GM08714 (cell line): ENCODE measurements around the gene NDFIP1.
"Not testable (repeated sequence)": the region's sequence is repeated elsewhere in the genome, so short reads cannot be mapped to it uniquely, and the experiment has no call there.

Experiments used
- H3K4me3 ChIP-seq: fragments of 200-500 bp; sonication (Bioruptor generic); 2 replicates; pipeline ENCODE4 v1.5.1; 2014; ENCODE audit warnings: mild to moderate bottlenecking, low read length, inconsistent platforms
- ZNF274 ChIP-seq: IDR thresholded peaks from 2 replicates; pipeline ENCODE4 v1.6.1; 2012; ENCODE audit warnings: mild to moderate bottlenecking, low read depth, low read length

NDFIP1 gene

DNA sequence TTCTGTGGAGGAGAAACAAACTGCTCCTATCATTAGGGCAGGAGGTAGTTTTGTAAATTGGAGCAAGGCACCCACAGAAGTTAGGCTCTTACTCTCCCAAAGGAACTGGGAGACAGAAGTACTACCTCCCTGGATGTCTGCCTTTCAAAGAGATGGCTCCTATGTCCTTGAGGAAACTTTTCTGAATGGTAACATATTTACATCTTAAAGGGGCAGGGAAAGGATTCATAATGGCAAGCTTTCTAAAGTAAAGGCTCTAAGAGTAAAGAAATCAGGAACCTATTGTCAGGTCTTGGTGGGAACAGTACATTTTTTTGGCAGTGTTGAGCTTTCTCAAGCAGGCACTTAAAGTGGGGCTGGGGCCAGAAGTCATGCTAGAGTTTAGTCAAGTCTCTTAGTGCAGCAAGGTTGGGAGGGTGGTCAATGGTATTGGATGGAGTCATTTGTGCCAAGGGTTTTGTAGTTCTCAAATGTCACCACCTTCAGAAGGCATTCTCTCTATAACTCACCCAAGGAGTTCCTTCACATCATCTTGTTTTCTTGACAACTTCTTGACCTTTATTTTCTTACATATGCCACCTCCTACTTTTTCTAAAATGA lies 26.3 kb upstream of the NDFIP1 start:
- no peak overlapping the region for H3K4me3 ChIP-seq
- no peak for TF ChIP-seq ZNF274

DNA sequence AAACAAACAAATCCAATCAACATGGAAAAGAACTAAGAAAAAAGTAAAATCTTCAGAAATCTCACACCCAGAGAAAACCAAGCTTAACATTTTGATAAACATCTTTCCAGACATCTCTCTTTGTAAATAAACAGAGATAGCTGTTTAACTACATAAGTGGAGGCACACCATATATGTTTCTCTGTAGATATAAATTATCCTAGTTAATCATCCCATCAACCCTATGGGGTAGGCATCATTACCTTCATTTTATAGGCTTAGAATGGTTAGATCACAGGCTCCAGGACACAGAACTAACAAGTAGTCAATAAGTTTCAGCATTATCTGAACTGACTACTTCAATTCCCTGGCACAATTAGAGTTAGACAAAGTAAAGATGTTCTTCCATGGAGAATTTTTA lies 22.4 kb upstream of the NDFIP1 start:
- no peak for TF ChIP-seq ZNF274

DNA sequence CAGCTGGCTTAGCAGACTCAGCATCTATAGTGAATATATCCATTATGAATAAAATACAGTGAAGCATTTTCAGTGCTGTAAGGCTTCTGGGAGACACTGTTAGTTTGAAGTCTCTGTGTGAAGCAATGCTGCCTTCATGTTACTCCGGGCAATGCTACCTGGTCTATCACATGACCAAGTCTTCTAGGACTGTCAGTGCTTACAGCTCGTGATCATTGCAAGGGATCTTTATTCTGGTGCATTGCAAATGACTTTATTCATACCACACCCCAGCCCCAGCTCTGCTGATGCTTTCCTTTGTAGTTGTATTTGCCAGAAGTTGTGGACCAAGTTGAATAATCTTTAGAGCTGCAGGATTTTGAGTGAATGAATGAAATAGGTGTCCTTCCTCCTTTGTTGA lies 21.9 kb upstream of the NDFIP1 start:
- H3K4me3 ChIP-seq = no peak overlapping the region
- TF ChIP-seq ZNF274 = no peak

More for the DNA sequence above, 22.4 kb upstream of the NDFIP1 start:
- no peak overlapping the region for H3K4me3 ChIP-seq

DNA sequence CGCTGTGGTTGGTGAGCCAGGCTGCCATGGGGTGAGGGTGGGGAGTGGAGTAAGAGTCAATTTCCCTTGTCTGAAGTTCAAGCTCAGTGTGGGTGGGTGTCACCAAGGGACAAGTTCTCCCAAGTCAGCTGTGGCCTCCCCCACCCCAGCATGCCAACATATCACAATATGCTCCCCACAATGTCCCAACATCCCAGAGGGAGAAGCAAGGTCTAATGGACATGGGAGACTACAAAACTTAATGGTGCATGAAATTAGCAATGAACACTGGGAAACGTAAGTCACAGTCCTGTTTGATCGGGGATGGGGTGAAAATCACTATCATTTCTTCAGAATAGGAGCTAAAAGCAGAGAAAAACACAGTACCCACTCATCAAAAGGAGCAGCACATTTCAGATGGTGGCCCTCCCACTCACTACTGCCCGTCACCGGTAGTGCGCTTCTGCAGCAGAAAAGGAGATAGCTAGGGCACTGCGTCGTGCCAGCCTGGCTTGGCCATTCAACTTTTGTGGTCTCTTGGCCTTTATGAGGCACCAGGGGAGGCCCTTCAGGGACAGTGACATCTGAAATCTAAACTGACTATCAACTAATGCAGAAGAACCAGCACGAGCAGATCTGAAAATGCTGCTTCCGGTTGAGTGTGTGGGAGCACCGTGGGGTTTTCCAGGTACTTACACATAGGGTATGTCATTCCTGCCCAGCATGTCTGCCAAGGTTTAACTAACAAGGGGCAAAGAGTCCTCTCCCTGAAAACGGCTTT lies 20.5 kb upstream of the NDFIP1 start:
- TF ChIP-seq ZNF274 = no peak
- no peak overlapping the region for H3K4me3 ChIP-seq

DNA sequence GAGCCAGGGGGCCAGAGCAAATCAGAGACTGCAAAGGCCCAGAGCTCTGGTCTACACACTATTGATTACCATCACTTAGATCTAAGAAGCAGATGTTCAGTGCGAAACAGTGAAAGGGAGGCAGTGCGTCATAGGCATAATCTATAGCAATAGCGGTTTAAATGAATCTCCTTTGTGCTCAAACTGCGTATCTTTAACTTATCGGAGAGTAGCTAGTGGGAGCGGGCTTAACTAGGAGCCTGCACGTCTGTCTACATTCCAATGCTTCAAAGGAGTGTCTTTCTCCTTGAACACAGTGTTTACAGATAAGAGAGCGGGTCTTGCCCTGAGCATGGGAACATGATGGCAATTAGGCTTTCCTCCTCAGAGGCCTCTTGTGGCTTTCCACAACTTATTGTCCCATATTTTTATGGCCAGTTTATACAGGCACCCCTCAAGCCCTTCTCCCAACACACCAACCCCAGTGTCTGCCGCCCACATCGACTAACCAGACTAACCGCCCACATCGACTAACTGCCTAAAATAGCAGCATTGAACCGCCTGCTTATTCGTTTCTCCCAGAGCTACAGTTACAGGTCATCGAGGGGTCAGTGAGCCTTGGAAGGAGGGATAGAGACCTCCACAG lies 19.6 kb upstream of the NDFIP1 start:
- H3K4me3 ChIP-seq = not testable (repeated sequence)

DNA sequence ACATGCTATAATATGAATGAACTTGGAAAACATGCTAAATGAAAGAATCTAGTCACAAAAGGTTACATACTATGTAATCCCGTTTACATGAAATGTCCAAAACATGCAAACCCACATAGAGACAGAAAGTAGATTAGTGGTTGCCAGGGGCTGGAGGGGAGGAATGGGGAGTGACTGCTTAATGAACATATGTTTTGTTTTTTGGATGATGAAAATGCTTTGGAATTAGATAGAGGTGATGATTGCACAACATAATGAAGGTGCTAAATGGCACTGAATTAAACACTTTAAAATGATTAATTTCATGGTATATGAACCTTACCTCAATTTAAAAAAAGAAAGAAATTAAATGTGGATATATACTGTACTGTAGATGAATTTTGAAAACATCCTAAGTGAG lies 17.6 kb upstream of the NDFIP1 start:
- no peak for TF ChIP-seq ZNF274
- no peak overlapping the region for H3K4me3 ChIP-seq

DNA sequence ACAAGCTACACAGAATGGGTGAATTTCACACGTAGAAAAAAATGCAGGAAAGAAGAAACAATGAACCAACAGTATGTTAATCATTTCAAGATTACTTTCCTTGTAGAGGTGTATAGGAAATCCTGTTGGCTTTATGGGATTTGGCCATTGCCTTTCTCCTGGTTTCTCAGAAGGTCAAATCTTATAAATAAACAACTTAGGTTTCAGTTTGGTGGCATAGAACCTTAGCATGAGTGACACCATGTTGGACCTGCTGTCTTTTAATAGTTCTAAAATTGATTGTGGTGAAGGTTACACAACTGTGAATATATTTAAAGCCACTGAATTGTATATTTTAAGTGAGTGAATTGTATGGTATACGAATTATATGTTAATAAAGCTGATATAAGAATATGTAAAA lies 16.7 kb upstream of the NDFIP1 start:
- TF ChIP-seq ZNF274 = no peak
- no peak overlapping the region for H3K4me3 ChIP-seq

DNA sequence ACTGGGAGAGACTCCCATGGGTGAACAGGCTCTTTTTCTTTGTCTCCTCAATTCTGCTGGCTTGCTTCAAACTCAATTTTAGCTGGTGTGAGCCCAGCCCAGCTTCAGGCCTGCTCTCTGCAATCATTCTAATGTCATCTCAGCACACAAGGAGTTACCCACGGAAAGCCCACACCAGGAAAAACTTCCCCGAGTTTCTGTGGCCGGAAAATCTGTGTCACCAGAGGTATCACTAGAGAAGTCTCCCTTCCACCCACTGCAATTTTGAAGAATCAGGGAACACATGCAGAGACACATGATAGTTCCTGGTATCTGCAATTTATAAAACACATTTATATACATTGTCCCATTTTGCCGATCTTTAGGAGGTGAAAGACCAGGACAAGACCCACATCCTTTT lies 13.5 kb upstream of the NDFIP1 start:
- H3K4me3 ChIP-seq = no peak overlapping the region
- no peak for TF ChIP-seq ZNF274

DNA sequence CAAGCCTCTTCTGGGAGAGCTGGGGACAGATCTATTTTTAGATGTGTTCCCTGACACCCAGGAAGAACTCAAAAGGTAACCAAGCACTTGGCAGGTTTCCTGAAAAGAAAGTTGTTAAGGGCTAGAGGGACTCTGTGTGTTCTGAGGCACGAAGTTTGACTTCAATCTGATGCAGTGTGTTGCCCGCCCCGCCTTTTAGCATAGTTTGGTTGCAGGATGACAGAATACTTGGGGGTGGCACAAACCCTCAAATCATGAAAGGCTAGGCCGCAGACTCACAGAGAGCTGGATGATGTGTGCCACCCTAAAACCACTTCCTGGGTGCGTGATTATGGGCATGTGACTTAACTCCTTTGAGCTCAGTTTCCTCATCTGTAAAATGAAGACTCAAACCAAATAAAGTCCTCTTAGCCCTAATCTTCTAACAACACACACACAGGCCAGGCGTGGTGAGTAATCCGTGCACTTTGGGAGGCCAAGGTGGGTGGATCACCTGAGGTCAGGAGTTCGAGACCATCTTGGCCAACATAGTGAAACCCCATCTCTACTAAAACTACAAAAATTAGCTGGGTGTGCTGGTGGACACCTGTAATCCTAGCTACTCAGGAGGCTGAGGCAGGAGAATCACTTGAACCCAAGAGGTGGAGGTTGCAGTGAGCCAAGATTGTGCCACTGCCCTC lies 12.8 kb upstream of the NDFIP1 start:
- no peak for TF ChIP-seq ZNF274
- no peak overlapping the region for H3K4me3 ChIP-seq

DNA sequence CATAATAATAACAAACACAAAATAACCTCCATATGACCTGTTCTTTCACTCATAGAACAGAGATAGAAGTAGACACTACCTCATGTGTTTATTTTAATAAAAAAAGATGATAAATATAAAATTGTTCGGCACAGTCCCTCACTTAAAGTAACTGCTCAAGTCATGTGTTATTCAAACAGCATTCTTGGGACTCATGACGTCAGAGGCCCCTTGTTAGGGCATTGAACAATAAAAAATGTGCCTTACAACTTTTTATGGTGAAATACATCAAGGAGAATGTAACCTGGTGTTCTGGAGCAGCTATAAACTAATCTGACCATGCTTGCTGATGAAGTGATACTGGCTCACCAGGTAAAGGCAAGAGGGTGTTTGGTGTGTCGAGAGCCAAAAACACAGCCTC lies 12.2 kb upstream of the NDFIP1 start:
- TF ChIP-seq ZNF274 = no peak
- no peak overlapping the region for H3K4me3 ChIP-seq

DNA sequence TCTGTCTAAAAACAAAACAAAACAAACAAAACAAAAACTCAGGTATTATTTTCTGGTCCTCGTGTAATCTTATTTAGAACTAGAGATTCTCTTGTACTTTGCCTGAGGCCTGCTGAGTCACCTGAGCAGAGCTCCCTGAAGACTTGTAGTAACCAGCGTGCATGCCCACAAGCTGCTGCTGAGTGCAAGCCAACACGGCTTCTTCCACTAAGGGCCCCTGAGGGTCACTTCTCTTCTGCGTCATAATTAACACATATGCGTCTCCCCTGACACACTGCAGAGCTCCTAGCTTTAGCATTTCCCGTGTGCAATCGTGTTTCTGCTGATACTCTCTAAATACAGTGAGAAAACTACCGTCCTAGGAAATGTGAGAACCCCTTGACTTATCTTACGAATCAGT lies 10.9 kb upstream of the NDFIP1 start:
- TF ChIP-seq ZNF274 = no peak
- no peak overlapping the region for H3K4me3 ChIP-seq

DNA sequence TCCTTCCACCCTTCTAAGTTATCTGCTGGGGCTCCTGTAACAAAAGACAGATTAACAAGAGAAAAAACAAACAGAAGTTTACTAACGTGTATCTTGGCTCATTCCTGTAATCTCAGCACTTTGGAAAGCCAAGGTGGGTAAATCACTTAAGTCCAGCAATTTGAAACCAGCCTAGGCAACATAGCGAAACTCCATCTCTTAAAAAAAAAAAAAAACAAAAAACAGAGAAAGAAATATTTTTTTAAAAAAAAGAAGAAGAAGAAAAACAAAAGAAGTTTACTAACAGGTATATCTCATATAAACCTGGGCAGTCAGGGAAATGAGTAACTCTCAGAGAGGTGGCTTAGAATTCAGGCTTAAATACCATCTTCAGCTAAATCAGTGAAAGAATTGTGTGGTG lies 10.3 kb upstream of the NDFIP1 start:
- no peak for TF ChIP-seq ZNF274
- no peak overlapping the region for H3K4me3 ChIP-seq

DNA sequence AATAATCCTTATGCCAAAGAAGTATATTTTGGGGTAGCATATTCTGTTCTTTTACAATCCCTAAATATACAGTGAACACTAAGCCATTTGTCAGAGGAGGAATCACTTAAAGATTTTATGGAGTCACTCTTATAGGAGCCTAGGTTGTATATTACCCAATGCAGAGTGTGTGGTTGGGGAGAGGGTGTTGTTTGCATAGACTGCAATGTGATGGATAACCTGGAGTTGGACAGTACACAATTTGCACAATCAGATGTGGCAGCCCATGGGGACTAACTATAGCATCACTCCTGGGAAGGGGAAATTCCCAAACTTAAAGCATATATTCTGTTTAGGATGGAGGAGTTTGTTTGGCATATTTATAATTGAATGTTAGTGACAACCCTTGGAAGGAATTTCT lies 9.6 kb upstream of the NDFIP1 start:
- no peak for TF ChIP-seq ZNF274
- H3K4me3 ChIP-seq = no peak overlapping the region

DNA sequence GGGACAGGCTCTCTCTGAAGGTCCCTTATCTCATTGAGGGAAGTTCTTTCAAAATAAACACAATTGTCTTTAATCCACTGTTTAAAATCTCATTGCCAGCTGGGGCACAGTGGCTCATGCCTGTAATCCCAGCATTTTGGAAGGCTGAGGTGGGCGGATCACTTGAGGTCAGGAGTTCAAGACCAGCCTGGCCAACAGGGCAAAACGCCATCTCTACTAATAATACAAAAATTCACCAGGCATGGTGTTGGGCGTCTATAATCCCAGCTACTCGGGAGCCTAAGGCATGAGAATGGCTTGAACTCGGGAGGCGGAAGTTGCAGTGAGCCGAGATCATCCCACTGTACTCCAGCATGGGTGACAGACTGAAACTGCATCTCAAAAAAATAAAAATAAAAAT lies 8.3 kb upstream of the NDFIP1 start:
- no peak overlapping the region for H3K4me3 ChIP-seq
- TF ChIP-seq ZNF274 = no peak
